ENCODE results near the gene C2orf15. TPM values are rescaled to one million over a fixed set of nuclear protein-coding genes. Genes with fewer than 3 reads are reported as not detected.

Gene C2orf15
- total RNA-seq, 1 experiment from 2014 or later = 1.5 TPM

- H3K36me3 ChIP-seq (ENCODE audit: control insufficient read depth, insufficient read depth, low read length) = peaks cover 36% of the 10 kb centered on the region
- in situ Hi-C loops (cut with HindIII; ENCODE audit: low pct_unique_long_range_greater_than_20kb, low sequenced_read_pairs) = no loop called here
- POLR2A ChIA-PET = no interaction called here
Observed at GRCh38 chr2:99171377-99172140, 30.1 kb downstream of the C2orf15 start.

More at GRCh38 chr2:99171377-99172140, 30.1 kb downstream of the C2orf15 start:
- Histone ChIP-seq H3K9me3 (ENCODE audit: control insufficient read depth, insufficient read depth, low read depth, low read length) (no peaks in the 10 kb centered on the region), H3K4me1 (ENCODE audit: control insufficient read depth, insufficient read depth, low read length) (no peaks in the 10 kb centered on the region), H3K27me3 (ENCODE audit: control insufficient read depth, insufficient read depth, low read length) (no peaks in the 10 kb centered on the region), H3K4me3 (ENCODE audit: low read depth in 2 of 2, low read length in 2 of 2) (no peak overlapping the region), H3K27ac (ENCODE audit: low read length) (no peak overlapping the region)
- intact Hi-C loops (cut with micrococcal nuclease; ENCODE audit: unreplicated experiment) = loop anchor here (10.0 kb wide), 1 partner anchor 87 kb away; no protein-coding TSS in a partner anchor
- DNase-seq (ENCODE audit: low read depth, low spot score) = no peak
- no peak for ATAC-seq
- no TSS peak for BruUV-seq (replicated peaks)
- TF ChIP-seq SIN3A (IDR thresholded peaks at IDR 0.05; ENCODE audit: borderline replicate concordance, insufficient read depth, low read depth, low read length) (no peak), POLR2AphosphoS5 (IDR thresholded peaks at IDR 0.05; ENCODE audit: low read depth, low read length) (no peak), TCF7L2 (IDR thresholded peaks at IDR 0.05; ENCODE audit: low read depth, low read length) (no peak), REST (IDR thresholded peaks at IDR 0.05; ENCODE audit: insufficient read depth in 1 of 2, low read depth in 2 of 2, low read length in 1 of 2) (no peak), CTCF (IDR thresholded peaks at IDR 0.05) (no peak)
- CTCF ChIA-PET = no interaction called here

Measured in Panc1 (cell line).